GM20000 (cell line): ENCODE measurements around the gene RBFOX2.

Source experiments
- DNase-seq: peaks from one replicate; pipeline ENCODE4 v3.0.0; 2012; ENCODE audit warnings: low spot score
- TF ChIP-seq, protein P1 (sequence below): IDR thresholded peaks from 2 replicates; pipeline ENCODE4 v1.5.1; 2012; ENCODE audit warnings: mild to moderate bottlenecking, control low read depth; ENCODE audit errors: extremely low read depth, missing control alignments

The RBFOX2 gene

DNA sequence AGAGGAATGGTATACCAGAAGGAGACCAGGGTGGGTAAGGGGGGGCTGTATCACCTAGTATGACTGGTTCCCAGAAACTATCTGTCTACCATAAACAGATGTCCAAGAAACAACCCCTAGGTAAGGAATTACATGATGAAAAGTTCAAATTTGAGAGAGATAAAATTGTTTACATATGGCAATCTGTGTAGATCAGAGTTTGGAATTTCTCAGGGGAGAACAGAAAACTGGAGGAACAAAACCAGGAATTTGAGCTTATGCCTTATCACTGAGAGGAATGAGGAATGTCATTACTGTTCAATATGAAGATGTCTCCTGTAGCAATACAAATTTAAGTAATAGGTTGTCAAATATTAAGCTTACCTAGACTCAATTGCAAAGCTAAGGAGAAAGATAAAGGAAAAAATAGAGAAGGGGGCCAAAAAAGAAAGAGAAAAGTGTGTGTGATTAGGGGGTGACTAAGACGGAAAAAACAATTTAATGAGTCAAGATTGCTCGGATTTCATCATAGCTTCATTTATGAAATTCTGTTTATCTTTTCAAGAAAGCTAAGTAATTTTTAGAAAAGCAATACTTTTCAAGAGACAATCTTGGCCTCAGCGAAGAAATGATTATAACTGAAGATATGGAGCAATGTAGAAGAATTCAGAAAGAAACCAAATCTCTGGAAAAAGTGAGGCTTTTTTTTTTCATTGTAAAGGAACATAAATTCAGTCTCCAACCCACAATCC is 193.2 kb downstream of the RBFOX2 start:
- TF ChIP-seq, protein P1, sequence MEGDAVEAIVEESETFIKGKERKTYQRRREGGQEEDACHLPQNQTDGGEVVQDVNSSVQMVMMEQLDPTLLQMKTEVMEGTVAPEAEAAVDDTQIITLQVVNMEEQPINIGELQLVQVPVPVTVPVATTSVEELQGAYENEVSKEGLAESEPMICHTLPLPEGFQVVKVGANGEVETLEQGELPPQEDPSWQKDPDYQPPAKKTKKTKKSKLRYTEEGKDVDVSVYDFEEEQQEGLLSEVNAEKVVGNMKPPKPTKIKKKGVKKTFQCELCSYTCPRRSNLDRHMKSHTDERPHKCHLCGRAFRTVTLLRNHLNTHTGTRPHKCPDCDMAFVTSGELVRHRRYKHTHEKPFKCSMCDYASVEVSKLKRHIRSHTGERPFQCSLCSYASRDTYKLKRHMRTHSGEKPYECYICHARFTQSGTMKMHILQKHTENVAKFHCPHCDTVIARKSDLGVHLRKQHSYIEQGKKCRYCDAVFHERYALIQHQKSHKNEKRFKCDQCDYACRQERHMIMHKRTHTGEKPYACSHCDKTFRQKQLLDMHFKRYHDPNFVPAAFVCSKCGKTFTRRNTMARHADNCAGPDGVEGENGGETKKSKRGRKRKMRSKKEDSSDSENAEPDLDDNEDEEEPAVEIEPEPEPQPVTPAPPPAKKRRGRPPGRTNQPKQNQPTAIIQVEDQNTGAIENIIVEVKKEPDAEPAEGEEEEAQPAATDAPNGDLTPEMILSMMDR, result no peak
- no peak for DNase-seq

- no peak for DNase-seq
- TF ChIP-seq, protein P1, result no peak
These were observed 194.6 kb downstream of the RBFOX2 start for GRCh38 chr22:35834061-35834460.

DNA sequence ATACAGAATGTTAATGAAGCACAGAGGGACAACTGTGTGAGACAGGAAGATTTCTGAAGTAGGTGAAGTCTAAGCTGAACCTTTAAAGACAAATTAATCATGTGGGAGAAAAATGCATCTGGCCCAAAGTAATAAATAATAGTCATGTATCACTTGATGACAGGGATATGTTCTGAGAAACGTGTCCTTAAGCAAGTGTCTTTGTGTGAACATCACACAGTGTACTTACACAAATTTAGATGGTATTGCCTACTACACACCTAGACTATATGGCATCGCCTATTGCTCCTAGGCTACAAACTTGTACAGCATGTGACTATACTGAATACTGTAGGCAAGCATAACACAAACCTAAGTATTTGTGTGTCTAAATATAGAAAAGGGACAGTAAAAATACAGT is 198.3 kb downstream of the RBFOX2 start:
- no peak for DNase-seq
- TF ChIP-seq, protein P1, result no peak

DNA sequence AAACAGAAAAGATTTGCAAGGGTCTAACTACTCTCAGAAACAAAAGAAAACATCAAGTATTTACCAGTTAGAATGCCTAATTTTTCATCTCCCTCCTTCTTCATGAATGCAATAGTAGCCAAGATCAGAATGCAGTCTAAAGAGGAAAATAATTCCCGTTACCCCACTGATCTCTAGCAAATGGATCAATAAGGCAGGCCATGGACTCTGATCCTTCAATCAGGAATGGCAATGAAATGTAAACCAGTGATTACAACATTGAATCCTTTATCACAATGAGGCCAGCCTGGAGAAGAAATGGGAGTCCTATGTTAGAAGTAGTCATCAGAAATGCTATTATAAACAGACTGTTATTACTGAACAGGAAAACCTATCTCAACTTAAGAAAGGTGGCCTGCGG is 204.4 kb downstream of the RBFOX2 start:
- no peak for DNase-seq

GRCh38 chr22:35821654-35822053 is 207.0 kb downstream of the RBFOX2 start:
- TF ChIP-seq, protein P1, result no peak
- no peak for DNase-seq

More for the DNA sequence above, 204.4 kb downstream of the RBFOX2 start:
- TF ChIP-seq, protein P1, result no peak

DNA sequence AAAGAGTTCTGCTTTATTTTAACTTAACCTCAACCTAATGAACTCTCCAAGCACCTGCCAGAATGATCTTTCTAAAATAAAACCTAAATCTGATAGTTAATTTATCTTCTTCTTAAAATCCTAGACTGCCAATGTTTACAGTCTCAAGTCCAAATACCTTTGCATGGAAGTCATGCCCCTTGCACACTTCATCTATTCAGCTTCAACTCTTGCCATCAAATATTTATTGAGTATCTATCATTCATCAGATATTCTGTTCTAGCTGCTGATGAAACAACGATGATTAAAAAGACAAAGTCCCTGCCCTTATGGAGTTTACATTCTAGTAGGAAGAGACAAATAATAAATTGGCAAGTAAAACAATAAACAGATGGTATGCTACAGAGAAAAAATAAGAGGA is 209.2 kb downstream of the RBFOX2 start:
- no peak for DNase-seq
- TF ChIP-seq, protein P1, result no peak

- TF ChIP-seq, protein P1, result no peak
- DNase-seq, result no peak
These were observed 209.7 kb downstream of the RBFOX2 start for GRCh38 chr22:35818897-35819296.
